Transverse colon (tissue), 4 donors: ENCODE measurements around the gene SPI1. TPM values are rescaled to one million over a fixed set of nuclear protein-coding genes. Genes with fewer than 3 reads are reported as not detected.
A peak's percentile ranks its signal among the peaks of the same experiment; 100 is the strongest.

Experiments used
- DNase-seq: peaks from one replicate; pipeline ENCODE4 v3.0.0-alpha.2; 2019
- H3K27ac ChIP-seq, 4 donors: fragments of 200-600 bp; sonication (generic); 2 replicates each; pipeline ENCODE4 v1.5.1; 2016 to 2018; ENCODE audit warnings: inconsistent platforms in 4 of 4
- H3K27me3 ChIP-seq: fragments of 200-600 bp; sonication (generic); 2 replicates; pipeline ENCODE4 v1.5.1; 2017; ENCODE audit warnings: inconsistent platforms
- H3K36me3 ChIP-seq, 4 donors: fragments of 200-600 bp; sonication (generic); 2 replicates each; pipeline ENCODE4 v1.5.1; 2017 to 2019; ENCODE audit warnings: inconsistent platforms in 4 of 4
- H3K4me1 ChIP-seq, 4 donors: fragments of 200-600 bp; sonication (generic); 2 replicates each; pipeline ENCODE4 v1.5.1; 2017 to 2020; ENCODE audit warnings: inconsistent platforms in 4 of 4
- H3K4me3 ChIP-seq, 4 donors: fragments of 200-600 bp; sonication (generic); 1 replicate in 1 of 4; 2 replicates in 3 of 4; pipeline versions ENCODE4 v1.5.1 to v1.6.1; 2017 to 2019; ENCODE audit warnings: inconsistent platforms in 4 of 4
- H3K9me3 ChIP-seq, 2 donors: fragments of 200-600 bp; sonication (generic); 2 replicates each; pipeline ENCODE4 v1.5.1; 2017 to 2019; ENCODE audit warnings: inconsistent platforms in 2 of 2
- EP300 ChIP-seq: sonication (generic); formaldehyde crosslinking; IDR thresholded peaks from one replicate; pipeline ENCODE4 v1.6.1; 2017; ENCODE audit warnings: antibody characterized with exemption, low read depth
- POLR2A ChIP-seq: fragments of 450-650 bp; IDR thresholded peaks from one replicate; pipeline ENCODE4 v1.6.1; 2016; ENCODE audit warnings: antibody characterized with exemption, mild to moderate bottlenecking, moderate library complexity
- POLR2AphosphoS5 ChIP-seq, 3 donors: sonication (generic); formaldehyde crosslinking; IDR thresholded peaks; one replicate each; pipeline ENCODE4 v1.6.1; 2016; ENCODE audit warnings: antibody characterized with exemption in 3 of 3
- WGBS, 2 donors: methylation state at CpG; one replicate each; pipeline ENCODE4 v1.1.5; 2018; ENCODE audit warnings: low coverage in 1 of 2; 5-methylcytosine and 5-hydroxymethylcytosine counted together
- in situ Hi-C, 4 donors: fragments of 200-750 bp; cut with MboI; loops; one replicate each; pipeline versions ENCODE4 v1.15.0 to v1.15.1; 2017; ENCODE audit warnings: low sequenced_read_pairs in 3 of 4, low pct_ligation_motif_present in 1 of 4, low pct_unique_long_range_greater_than_20kb in 1 of 4
- intact Hi-C: fragments of 100-400 bp; cut with DNase I; formaldehyde crosslinking; loops from one replicate; pipeline ENCODE4 v1.15.1; 2023; ENCODE audit warnings: low total_unique reads
- total RNA-seq, 4 donors: library from RNA; depleted of rRNA; stranded (reverse); fragments of >200 nt; gene quantifications; one replicate each; pipeline ENCODE4 v1.1.0, GENCODE V29; 2016
- TF ChIP-seq, protein P1 (sequence below), 5 experiments: fragments of 200-600 bp in 3 of 5; fragments of 450-650 bp in 2 of 5; sonication (generic) in 3 of 5; IDR thresholded peaks; 1 replicate in 2 of 5; 2 replicates in 3 of 5; pipeline ENCODE4 v1.5.1; 2016 to 2017; ENCODE audit warnings: antibody characterized with exemption in 5 of 5, inconsistent platforms in 3 of 5, mild to moderate bottlenecking in 2 of 5, moderate library complexity in 1 of 5

Gene SPI1
- total RNA-seq, 4 donors from 2014 or later: 7.1 to 35.5 (median 17.2) TPM

DNA sequence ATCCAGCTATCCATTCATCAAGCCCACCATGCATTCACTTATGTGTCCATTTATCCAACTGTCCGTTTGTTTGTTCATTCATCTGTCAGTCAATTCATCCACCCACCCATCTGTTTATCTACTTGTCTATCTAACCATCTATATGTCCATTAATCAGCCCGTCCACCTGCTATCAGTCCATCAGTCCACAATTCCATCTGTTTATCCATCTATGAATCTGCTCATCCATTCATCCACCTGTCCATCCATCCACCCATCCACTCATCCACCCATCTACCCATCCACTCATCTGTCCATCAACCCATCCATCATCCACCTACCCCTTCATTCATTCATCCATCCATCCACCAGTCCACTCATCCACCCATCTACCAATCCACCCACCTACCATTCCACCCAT, 970 bp upstream of the SPI1 start:
- TF ChIP-seq POLR2A (no peak), POLR2AphosphoS5 (IDR thresholded peaks at IDR 0.05) (no peak)
- TF ChIP-seq, protein P1, sequence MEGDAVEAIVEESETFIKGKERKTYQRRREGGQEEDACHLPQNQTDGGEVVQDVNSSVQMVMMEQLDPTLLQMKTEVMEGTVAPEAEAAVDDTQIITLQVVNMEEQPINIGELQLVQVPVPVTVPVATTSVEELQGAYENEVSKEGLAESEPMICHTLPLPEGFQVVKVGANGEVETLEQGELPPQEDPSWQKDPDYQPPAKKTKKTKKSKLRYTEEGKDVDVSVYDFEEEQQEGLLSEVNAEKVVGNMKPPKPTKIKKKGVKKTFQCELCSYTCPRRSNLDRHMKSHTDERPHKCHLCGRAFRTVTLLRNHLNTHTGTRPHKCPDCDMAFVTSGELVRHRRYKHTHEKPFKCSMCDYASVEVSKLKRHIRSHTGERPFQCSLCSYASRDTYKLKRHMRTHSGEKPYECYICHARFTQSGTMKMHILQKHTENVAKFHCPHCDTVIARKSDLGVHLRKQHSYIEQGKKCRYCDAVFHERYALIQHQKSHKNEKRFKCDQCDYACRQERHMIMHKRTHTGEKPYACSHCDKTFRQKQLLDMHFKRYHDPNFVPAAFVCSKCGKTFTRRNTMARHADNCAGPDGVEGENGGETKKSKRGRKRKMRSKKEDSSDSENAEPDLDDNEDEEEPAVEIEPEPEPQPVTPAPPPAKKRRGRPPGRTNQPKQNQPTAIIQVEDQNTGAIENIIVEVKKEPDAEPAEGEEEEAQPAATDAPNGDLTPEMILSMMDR (IDR thresholded peaks at IDR 0.05): no peak
- H3K4me3 ChIP-seq: no peak overlapping the region
- intact Hi-C loops: loop anchor here (5.0 to 10.0 kb wide), 2 partner anchors 73 to 475 kb away; no protein-coding TSS in a partner anchor
- WGBS, 2 donors: 84 to 100% methylated on average over 2 of the region's 2 CpGs
- H3K27me3 ChIP-seq: no peaks in the 10 kb centered on the region
- H3K4me1 ChIP-seq: no peaks in the 10 kb centered on the region
- no peaks in the 10 kb centered on the region for H3K36me3 ChIP-seq
- no peaks in the 10 kb centered on the region for H3K9me3 ChIP-seq
- peak overlapping the region in 1 of 4 donors; percentile 78 for H3K27ac ChIP-seq
- DNase-seq: no peak
- in situ Hi-C loops: no loop called here

DNA sequence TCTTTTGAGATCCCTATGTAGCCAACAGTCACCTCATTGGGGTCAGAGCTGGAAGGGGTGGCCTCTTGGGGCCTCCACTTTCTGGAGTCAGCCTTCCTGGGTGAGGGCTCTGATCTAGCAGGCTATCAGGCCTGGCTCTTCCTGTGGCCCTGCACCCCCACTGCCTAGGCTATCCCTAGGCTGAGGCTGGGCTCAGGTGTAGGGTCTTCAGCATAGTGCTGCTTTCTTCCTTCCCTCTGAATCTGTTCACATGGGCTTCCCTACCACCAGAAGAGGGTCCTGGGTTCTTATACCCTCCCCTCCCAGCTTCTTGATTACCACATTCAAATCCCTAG, 456 bp upstream of the SPI1 start:
- H3K4me1 ChIP-seq: no peaks in the 10 kb centered on the region
- TF ChIP-seq, protein P1 (IDR thresholded peaks at IDR 0.05): no peak
- TF ChIP-seq POLR2AphosphoS5 (IDR thresholded peaks at IDR 0.05): no peak
- TF ChIP-seq EP300: no peak
- no peak for TF ChIP-seq POLR2A
- H3K9me3 ChIP-seq: no peaks in the 10 kb centered on the region
- DNase-seq: no peak
- H3K27me3 ChIP-seq: no peaks in the 10 kb centered on the region
- in situ Hi-C loops: no loop called here
- H3K4me3 ChIP-seq: no peak overlapping the region
- peak overlapping the region; percentile 67 to 79 (median 74) for H3K27ac ChIP-seq
- H3K36me3 ChIP-seq: no peaks in the 10 kb centered on the region
- intact Hi-C loops: loop anchor here (5.0 to 10.0 kb wide), 2 partner anchors 73 to 476 kb away; no protein-coding TSS in a partner anchor

DNA sequence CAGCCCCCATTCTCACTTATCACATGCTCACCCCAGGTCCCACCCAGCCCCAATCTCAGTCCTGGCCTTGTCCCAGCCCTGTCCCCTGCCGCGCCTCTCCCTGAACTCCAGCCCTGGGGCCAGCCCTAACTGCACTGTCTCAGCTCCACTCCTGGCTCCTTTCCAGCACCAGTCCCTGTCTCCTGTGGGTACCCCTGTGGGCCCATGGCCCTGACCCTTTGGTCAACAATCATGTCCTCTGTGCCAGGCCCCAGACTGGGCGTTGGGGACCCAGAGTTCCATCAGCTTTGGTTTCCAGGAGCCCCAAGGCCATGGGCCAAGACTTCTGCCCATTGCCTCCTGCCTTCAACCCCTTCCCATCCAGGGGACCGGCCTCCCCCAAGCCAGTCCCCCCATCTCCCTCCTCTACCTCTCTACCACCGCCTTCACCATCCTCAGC, 757 bp downstream of the SPI1 start:
- H3K27ac ChIP-seq: peak overlapping the region; percentile 67 to 79 (median 74)
- DNase-seq: no peak
- WGBS, 2 donors: 62 to 72% methylated on average over 5 of the region's 5 CpGs
- peak overlapping the region in 3 of 4 donors; percentile 14 to 38 (median 23) for H3K4me3 ChIP-seq
- no peaks in the 10 kb centered on the region for H3K27me3 ChIP-seq
- intact Hi-C loops (loop anchor here (5.0 to 10.0 kb wide), 2 partner anchors 75 to 477 kb away; no protein-coding TSS in a partner anchor), in situ Hi-C loops (no loop called here)
- no peaks in the 10 kb centered on the region for H3K9me3 ChIP-seq
- no peaks in the 10 kb centered on the region for H3K36me3 ChIP-seq
- H3K4me1 ChIP-seq: no peaks in the 10 kb centered on the region
- no peak for TF ChIP-seq EP300
- TF ChIP-seq POLR2AphosphoS5 (IDR thresholded peaks at IDR 0.05): no peak
- TF ChIP-seq, protein P1 (IDR thresholded peaks at IDR 0.05): no peak
- no peak for TF ChIP-seq POLR2A

DNA sequence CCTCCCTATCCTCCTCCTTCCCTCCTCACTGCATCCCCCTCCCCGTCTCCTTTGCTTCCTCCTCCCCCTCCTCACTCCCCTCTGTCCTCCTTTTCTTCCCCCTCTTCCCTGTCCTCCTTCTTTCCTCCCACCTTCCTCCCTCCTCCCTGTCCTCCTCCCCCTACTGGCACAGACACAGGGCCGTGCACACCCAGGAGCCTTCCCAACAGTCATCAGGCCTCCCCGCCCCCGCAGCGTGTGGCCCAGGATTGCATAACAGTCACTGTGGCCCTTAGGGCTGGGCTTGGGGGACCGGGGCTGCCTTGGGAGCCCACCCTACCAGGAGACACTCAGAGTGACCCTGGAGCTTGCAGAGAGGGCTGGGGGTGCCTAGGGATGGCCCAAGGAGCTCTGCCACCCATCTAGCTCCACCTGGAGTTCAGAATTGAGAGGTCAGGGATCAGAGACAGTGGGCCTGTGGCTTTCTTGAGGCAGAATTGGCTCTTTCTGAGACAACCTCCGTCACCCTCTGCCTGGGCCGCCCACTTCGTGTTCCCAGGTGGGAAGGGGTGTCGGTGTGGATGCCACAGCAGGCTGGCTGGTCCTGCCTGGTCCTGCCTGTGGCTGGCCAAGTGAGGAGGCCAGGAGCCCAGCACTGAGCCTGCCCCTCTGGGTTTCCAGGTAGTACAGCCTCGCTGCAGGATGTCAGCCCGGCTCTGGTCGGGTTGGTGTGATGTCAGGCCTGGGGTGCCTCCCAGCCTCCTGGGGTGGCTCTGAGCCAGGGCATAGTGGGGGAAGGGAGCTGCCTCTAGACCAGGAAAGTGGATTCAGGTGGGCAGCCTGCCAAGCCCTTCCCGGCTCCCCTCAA, 1.6 kb downstream of the SPI1 start:
- no peaks in the 10 kb centered on the region for H3K9me3 ChIP-seq
- WGBS, 2 donors: 55 to 60% methylated on average over 1 to 13 of the region's 14 CpGs
- in situ Hi-C loops (no loop called here), intact Hi-C loops (loop anchor here (5.0 to 10.0 kb wide), 2 partner anchors 76 to 478 kb away; no protein-coding TSS in a partner anchor)
- H3K4me3 ChIP-seq: peak overlapping the region in 2 of 4 donors; percentile 14 to 38
- TF ChIP-seq POLR2A (no peak), POLR2AphosphoS5 (IDR thresholded peaks at IDR 0.05) (no peak), EP300 (no peak)
- TF ChIP-seq, protein P1 (IDR thresholded peaks at IDR 0.05): no peak
- no peaks in the 10 kb centered on the region for H3K36me3 ChIP-seq
- peak overlapping the region; percentile 67 to 79 (median 74) for H3K27ac ChIP-seq
- DNase-seq: peak; percentile 39
- H3K4me1 ChIP-seq: no peaks in the 10 kb centered on the region
- H3K27me3 ChIP-seq: no peaks in the 10 kb centered on the region
